ENCODE results near the gene LZIC. TPM values are rescaled to one million over a fixed set of nuclear protein-coding genes. Genes with fewer than 3 reads are reported as not detected.

Gene LZIC
- total RNA-seq, 2 experiments from 2014 or later = 23.9 to 24.2 TPM

GRCh38 chr1:9912264-9912936 is 30.8 kb downstream of the LZIC start:
- Mint-ChIP-seq H3K27ac (peak overlapping the region; percentile 4), H3K9me3 (no peaks in the 10 kb centered on the region), H3K4me3 (peak overlapping the region; percentile 7), H3K27me3 (no peaks in the 10 kb centered on the region), H3K36me3 (ENCODE audit: low read depth) (no peaks in the 10 kb centered on the region), H3K4me1 (ENCODE audit: low read depth) (peaks cover 25% of the 10 kb centered on the region)
- TF ChIP-seq, protein P1, sequence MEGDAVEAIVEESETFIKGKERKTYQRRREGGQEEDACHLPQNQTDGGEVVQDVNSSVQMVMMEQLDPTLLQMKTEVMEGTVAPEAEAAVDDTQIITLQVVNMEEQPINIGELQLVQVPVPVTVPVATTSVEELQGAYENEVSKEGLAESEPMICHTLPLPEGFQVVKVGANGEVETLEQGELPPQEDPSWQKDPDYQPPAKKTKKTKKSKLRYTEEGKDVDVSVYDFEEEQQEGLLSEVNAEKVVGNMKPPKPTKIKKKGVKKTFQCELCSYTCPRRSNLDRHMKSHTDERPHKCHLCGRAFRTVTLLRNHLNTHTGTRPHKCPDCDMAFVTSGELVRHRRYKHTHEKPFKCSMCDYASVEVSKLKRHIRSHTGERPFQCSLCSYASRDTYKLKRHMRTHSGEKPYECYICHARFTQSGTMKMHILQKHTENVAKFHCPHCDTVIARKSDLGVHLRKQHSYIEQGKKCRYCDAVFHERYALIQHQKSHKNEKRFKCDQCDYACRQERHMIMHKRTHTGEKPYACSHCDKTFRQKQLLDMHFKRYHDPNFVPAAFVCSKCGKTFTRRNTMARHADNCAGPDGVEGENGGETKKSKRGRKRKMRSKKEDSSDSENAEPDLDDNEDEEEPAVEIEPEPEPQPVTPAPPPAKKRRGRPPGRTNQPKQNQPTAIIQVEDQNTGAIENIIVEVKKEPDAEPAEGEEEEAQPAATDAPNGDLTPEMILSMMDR (IDR thresholded peaks at IDR 0.05) = no peak
- no peak for DNase-seq
- no peak for ATAC-seq
- ChIA-PET POLR2A (no interaction called here), CTCF (interaction anchor here (1.6 kb wide), 1 partner anchor 35 kb away, joined by 3 read pairs; no protein-coding TSS in a partner anchor)
- intact Hi-C loops (cut with micrococcal nuclease) = no loop called here

DNA sequence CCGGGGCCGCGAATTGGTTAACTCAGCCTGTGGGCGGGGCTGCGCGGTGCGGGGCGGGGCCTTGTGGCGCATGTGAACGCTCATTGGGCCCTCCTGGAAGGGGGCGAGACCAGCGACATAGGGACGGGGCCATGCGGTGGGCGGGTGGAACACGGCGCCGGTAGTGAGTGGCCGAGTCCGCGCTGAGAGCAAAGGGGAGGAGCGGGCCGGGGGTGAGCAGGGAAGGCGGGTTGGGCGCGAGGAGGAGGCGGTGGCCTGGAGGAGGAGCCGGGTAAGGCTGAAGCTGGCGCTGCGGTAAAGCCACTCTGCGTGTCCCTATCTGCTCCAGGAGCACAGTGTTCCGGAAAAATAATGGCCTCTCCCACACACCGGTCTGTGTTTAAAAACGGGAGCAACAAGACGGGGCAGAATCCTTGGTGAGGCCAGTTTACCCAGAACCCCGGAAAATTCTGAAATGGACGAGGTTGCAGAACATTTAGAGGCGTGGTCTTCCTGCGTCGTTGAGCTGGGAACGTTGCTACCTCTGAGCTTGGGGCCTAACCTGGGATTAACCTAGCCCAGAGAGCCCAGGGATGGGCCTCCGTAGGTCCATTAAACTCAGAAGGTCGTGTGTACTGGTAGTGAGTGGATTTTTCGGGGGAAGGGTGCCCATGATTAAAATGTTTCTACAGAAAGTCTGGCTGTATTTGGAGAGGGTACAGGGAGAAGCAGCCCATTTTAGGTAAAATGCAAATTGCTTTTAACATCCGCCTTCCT is 32.6 kb downstream of the LZIC start:
- ChIA-PET CTCF (interaction anchor here (1.1 to 1.2 kb wide), 2 partner anchors 36 to 40 kb away, joined by 3 to 5 read pairs; no protein-coding TSS in a partner anchor), POLR2A (interaction anchor here (0.7 to 1.0 kb wide), 3 partner anchors 12 to 151 kb away, joined by 3 to 4 read pairs (median 3); no protein-coding TSS in a partner anchor)
- H3K4me3 Mint-ChIP-seq = peak overlapping the region; percentile 96
- ATAC-seq (peak; percentile 94), DNase-seq (peak; percentile 100)
- TF ChIP-seq, protein P1 (IDR thresholded peaks at IDR 0.05) = no peak
- H3K27me3 Mint-ChIP-seq = no peaks in the 10 kb centered on the region
- intact Hi-C loops (cut with micrococcal nuclease) = no loop called here
- H3K9me3 Mint-ChIP-seq = no peaks in the 10 kb centered on the region
- H3K27ac Mint-ChIP-seq = peak overlapping the region; percentile 98
- H3K36me3 Mint-ChIP-seq (ENCODE audit: low read depth) = no peaks in the 10 kb centered on the region
- peaks cover 25% of the 10 kb centered on the region for H3K4me1 Mint-ChIP-seq (ENCODE audit: low read depth)

GRCh38 chr1:9910076-9910422 is 33.1 kb downstream of the LZIC start, which contains the start of gene CTNNBIP1:
CTNNBIP1 (minus strand) TSS chr1:9910269; CDS start chr1:9872064, 38,205 bp downstream.
- Mint-ChIP-seq H3K4me3 (peak within 1 kb of the TSS; percentile 96), H3K27ac (peak within 1 kb of the TSS; percentile 98), H3K4me1 (ENCODE audit: low read depth) (peaks cover 27% of the 10 kb centered on the region), H3K36me3 (ENCODE audit: low read depth) (no peaks in the 10 kb centered on the region), H3K27me3 (no peaks in the 10 kb centered on the region), H3K9me3 (no peaks in the 10 kb centered on the region)
- intact Hi-C loops (cut with micrococcal nuclease) = no loop called here
- CTCF ChIA-PET = interaction anchor here (1.1 to 1.2 kb wide), 2 partner anchors 36 to 40 kb away, joined by 3 to 5 read pairs; no protein-coding TSS in a partner anchor
- TF ChIP-seq, protein P1 (IDR thresholded peaks at IDR 0.05) = no peak
- ATAC-seq = no peak
- no peak for DNase-seq
- POLR2A ChIA-PET = no interaction called here

GRCh38 chr1:9909234-9910046 is 33.8 kb downstream of the LZIC start:
- H3K36me3 Mint-ChIP-seq (ENCODE audit: low read depth) = no peaks in the 10 kb centered on the region
- H3K4me1 Mint-ChIP-seq (ENCODE audit: low read depth) = peaks cover 31% of the 10 kb centered on the region
- no peak for ATAC-seq
- ChIA-PET POLR2A (interaction anchor here (0.8 to 1.0 kb wide), 2 partner anchors 16 to 282 kb away, joined by 3 to 4 read pairs; no protein-coding TSS in a partner anchor), CTCF (no interaction called here)
- peak; percentile 78 for DNase-seq
- H3K9me3 Mint-ChIP-seq = no peaks in the 10 kb centered on the region
- H3K4me3 Mint-ChIP-seq = peak overlapping the region; percentile 90
- TF ChIP-seq, protein P1 (IDR thresholded peaks at IDR 0.05) = no peak
- no peaks in the 10 kb centered on the region for H3K27me3 Mint-ChIP-seq
- peak overlapping the region; percentile 65 for H3K27ac Mint-ChIP-seq
- intact Hi-C loops (cut with micrococcal nuclease) = no loop called here

Data from activated CD8-positive, alpha-beta T cell treated with anti-CD3 and anti-CD28 coated beads for 36 hours (primary cell).